GM12874 (cell line): ENCODE results near the gene WDFY2.

Experiments used
- CTCF ChIP-seq: IDR thresholded peaks from 2 replicates; pipeline ENCODE4 v1.5.1; 2011; ENCODE audit warnings: low read depth, mild to moderate bottlenecking, control low read depth, low read length, moderate library complexity; ENCODE audit not compliant: insufficient read depth

Gene WDFY2

DNA sequence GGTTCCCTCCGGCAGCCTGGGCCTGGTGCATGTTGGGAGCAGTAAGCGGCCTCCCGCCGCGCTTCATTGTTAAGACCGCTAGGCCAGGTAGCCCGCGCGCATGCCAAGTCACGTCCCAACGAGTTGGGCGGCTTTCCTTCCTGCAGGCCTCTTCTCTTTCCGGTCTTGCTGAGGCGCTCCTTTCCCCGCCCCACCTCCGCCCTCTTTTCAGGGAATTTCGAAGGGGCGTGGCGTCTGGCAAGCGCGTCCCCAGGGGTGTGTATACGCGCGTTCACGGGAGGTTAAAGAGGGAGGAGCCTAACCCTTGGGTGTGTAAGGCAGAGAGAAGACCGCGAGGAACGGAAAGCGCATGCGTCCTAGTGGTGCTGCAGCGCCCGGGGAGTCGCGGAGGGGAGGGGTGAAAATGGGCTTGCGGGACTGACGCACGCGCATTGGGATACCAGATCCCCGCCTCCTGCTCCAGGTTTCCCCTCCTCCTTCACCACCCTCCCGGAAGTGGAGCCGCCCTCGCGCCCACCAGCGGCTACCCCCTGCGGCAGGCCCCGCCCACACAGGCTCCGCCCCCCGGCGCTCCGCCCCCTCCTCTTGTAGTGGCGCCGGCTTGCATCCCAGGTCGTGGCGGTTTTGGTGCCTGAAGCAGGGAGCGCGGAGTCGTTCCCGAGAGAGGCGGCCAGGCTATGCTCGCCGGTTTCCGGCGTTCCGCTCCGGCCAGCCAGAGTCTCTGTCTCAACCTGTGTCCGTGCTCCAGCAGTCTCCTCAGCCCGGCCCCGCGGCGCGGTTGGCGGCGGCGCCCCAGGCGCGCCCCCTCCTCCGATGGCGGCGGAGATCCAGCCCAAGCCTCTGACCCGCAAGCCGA, at the start of gene WDFY2:
Gene WDFY2 (plus strand): TSS at position 588 of the 856 bp plus-strand sequence. CDS start 226 bp downstream, at position 814.
- TF ChIP-seq CTCF: no peak

- no peak for TF ChIP-seq CTCF
Measured at GRCh38 chr13:51538591-51539179, 45.6 kb upstream of the WDFY2 start.

DNA sequence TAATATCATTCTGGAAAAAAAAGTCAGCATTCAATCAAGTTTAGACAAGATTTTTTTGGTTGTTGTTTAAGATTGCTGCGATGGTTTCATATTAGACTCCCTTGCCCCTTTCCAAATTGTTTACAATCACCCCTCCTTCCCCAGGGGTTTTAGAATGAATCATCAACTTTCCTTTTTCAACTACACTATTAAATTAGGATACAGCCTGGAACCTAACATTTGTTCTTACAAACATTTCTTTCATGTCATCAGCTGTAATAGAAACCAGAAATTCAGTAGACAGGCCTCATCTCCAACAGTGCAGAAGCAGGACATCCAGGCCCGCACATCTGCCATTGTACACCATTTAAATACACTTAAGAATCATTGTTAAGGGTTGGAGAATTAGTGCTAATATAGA, 44.4 kb upstream of the WDFY2 start:
- no peak for TF ChIP-seq CTCF

GRCh38 chr13:51541037-51541436, 43.2 kb upstream of the WDFY2 start:
- no peak for TF ChIP-seq CTCF

GRCh38 chr13:51541809-51542258, 42.4 kb upstream of the WDFY2 start:
- no peak for TF ChIP-seq CTCF

- TF ChIP-seq CTCF: no peak
Measured at GRCh38 chr13:51542346-51543242, 41.7 kb upstream of the WDFY2 start.
